Activated naive CD8-positive, alpha-beta T cell treated with anti-CD3 and anti-CD28 coated beads, Interleukin-2, amount 10 ng/mL, durations not matched to agents 7 days and 5 days (primary cell): ENCODE results near the gene PRR5. TPM values are rescaled to one million over a fixed set of nuclear protein-coding genes. Genes with fewer than 3 reads are reported as not detected.

Source experiments
- ATAC-seq: fragments of 150-1000 bp; cut with Tn5 transposase; one replicate; pipeline ENCODE4 v1.10.0; 2021; ENCODE audit warnings: low read depth, moderate library complexity
- POLR2A ChIA-PET: fragments of 350-600 bp; sonication (Branson Sonifier 250); formaldehyde crosslinking; loops from one replicate; lab custom pipeline; 2021; ENCODE audit warnings: antibody characterized with exemption; lab: Charles Lee
- DNase-seq: peaks from one replicate; pipeline ENCODE4 v3.0.0; 2021
- H3K27ac Mint-ChIP-seq: one replicate; pipeline ENCODE4 v1.8.0; 2022; ENCODE audit warnings: mild to moderate bottlenecking, mixed read lengths
- H3K27me3 Mint-ChIP-seq: one replicate; pipeline ENCODE4 v1.8.0; 2022; ENCODE audit warnings: mild to moderate bottlenecking, moderate library complexity, mixed read lengths
- H3K36me3 Mint-ChIP-seq: one replicate; pipeline ENCODE4 v1.8.0; 2021; ENCODE audit warnings: mild to moderate bottlenecking, mixed read lengths
- H3K4me1 Mint-ChIP-seq: one replicate; pipeline ENCODE4 v1.8.0; 2021; ENCODE audit warnings: mixed read lengths
- H3K4me3 Mint-ChIP-seq: one replicate; pipeline ENCODE4 v1.8.0; 2022; ENCODE audit warnings: mild to moderate bottlenecking, moderate library complexity, mixed read lengths
- H3K9me3 Mint-ChIP-seq: one replicate; pipeline ENCODE4 v1.8.0; 2021; ENCODE audit warnings: mixed read lengths
- total RNA-seq, 2 experiments: library from RNA; stranded (reverse); gene quantifications; one replicate each; pipeline ENCODE4 v1.2.3, GENCODE V29; 2021

Gene PRR5
- total RNA-seq, 2 experiments from 2014 or later: 51.5 to 52.3 TPM

GRCh38 chr22:44776605-44777363 lies 74.8 kb downstream of the PRR5 start:
- ATAC-seq: no peak
- POLR2A ChIA-PET: no interaction called here

DNA sequence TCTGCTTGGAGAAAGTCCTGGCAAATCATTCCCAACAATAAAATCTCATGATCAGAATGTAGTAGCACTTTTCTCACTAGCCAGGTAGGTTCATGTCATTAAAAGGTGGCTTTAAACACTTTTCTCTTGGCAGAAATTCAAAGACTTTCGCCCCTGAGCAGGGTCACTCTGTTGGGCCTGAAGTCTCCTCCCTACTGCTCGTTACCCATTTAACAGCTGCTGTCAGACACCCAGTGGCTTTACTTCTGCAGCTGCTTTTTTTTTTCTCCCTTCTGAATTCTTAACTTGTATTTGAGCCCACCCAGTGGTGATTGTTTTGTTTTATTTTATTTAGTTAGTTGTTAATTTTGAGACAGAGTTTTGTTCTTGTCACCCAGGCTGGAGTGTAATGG lies 75.4 kb downstream of the PRR5 start:
- DNase-seq (no peak), ATAC-seq (no peak)
- Mint-ChIP-seq H3K9me3 (peaks cover 5% of the 10 kb centered on the region), H3K27ac (no peak overlapping the region), H3K36me3 (no peaks in the 10 kb centered on the region), H3K27me3 (no peaks in the 10 kb centered on the region), H3K4me3 (no peak overlapping the region), H3K4me1 (no peaks in the 10 kb centered on the region)
- POLR2A ChIA-PET: no interaction called here

More at GRCh38 chr22:44776605-44777363, 74.8 kb downstream of the PRR5 start:
- Mint-ChIP-seq H3K36me3 (no peaks in the 10 kb centered on the region), H3K4me1 (no peaks in the 10 kb centered on the region), H3K4me3 (no peak overlapping the region), H3K27me3 (no peaks in the 10 kb centered on the region), H3K27ac (no peak overlapping the region), H3K9me3 (peaks cover 7% of the 10 kb centered on the region)
- DNase-seq: no peak

- H3K27me3 Mint-ChIP-seq: no peaks in the 10 kb centered on the region
- no peak for DNase-seq
- H3K36me3 Mint-ChIP-seq: no peaks in the 10 kb centered on the region
- H3K9me3 Mint-ChIP-seq: no peaks in the 10 kb centered on the region
- ATAC-seq: no peak
- H3K27ac Mint-ChIP-seq: no peak overlapping the region
- H3K4me3 Mint-ChIP-seq: no peak overlapping the region
- H3K4me1 Mint-ChIP-seq: no peaks in the 10 kb centered on the region
- POLR2A ChIA-PET: no interaction called here
Measured at GRCh38 chr22:44780876-44781449, 79.0 kb downstream of the PRR5 start.

DNA sequence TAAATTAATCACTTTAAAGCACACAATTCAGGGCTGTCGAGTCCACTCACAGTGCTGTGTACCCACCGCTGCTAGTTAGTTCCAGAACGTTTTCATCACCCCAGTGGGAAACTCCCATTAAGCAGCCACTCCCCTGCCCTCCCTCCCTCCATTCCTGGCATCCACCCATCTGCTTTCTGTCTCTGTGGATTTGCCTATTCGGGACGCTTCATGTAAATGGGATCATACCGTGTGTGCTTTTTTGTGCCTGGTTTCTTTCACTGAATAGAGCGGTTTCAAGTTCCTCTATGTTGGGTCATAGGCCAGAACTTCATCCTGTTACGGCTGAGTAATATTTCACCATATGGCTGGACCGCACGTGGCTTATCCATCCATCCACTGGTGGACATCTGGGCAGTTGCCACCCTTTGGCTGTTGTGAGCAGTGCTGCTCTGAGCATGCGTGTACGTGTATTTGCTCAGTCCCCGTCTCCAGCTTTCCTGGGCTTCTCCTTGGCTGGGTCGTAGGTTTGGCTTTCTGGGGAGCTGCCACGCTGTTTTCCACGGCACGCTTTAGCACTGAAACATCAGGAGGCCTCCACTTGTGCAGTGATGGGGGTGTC lies 80.5 kb downstream of the PRR5 start:
- no peak overlapping the region for H3K27ac Mint-ChIP-seq
- no peaks in the 10 kb centered on the region for H3K36me3 Mint-ChIP-seq
- POLR2A ChIA-PET: no interaction called here
- H3K27me3 Mint-ChIP-seq: no peaks in the 10 kb centered on the region
- no peak overlapping the region for H3K4me3 Mint-ChIP-seq
- no peaks in the 10 kb centered on the region for H3K4me1 Mint-ChIP-seq
- no peak for ATAC-seq
- H3K9me3 Mint-ChIP-seq: no peaks in the 10 kb centered on the region
- DNase-seq: no peak

- POLR2A ChIA-PET: no interaction called here
- Mint-ChIP-seq H3K4me3 (no peak overlapping the region), H3K4me1 (no peaks in the 10 kb centered on the region), H3K27ac (no peak overlapping the region), H3K9me3 (no peaks in the 10 kb centered on the region), H3K36me3 (no peaks in the 10 kb centered on the region), H3K27me3 (no peaks in the 10 kb centered on the region)
- no peak for DNase-seq
- no peak for ATAC-seq
Measured at GRCh38 chr22:44783091-44783490, 81.1 kb downstream of the PRR5 start.

GRCh38 chr22:44783581-44783980 lies 81.6 kb downstream of the PRR5 start:
- H3K27ac Mint-ChIP-seq: no peak overlapping the region
- H3K4me3 Mint-ChIP-seq: no peak overlapping the region
- no peaks in the 10 kb centered on the region for H3K36me3 Mint-ChIP-seq
- H3K27me3 Mint-ChIP-seq: no peaks in the 10 kb centered on the region
- no peaks in the 10 kb centered on the region for H3K4me1 Mint-ChIP-seq
- no peaks in the 10 kb centered on the region for H3K9me3 Mint-ChIP-seq
- DNase-seq: no peak
- POLR2A ChIA-PET: no interaction called here
- ATAC-seq: no peak

DNA sequence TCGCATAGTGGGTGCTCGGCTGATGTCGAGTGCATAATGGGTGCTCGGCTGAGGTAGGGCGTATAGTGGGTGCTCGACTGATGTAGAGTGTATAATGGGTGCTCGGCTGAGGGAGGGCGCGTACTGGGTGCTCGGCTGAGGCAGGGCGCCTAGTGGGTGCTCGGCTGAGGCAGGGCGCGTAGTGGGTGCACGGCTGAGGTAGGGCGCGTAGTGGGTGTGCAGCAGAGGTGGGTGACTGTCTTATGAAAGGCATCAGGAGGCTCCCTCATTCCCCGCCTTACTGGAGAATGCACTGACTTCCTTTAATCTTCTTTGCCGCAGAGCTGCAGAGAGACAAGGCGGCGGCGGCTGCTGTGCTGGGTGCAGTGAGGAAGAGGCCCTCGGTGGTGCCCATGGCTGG lies 84.1 kb downstream of the PRR5 start:
- Mint-ChIP-seq H3K9me3 (no peaks in the 10 kb centered on the region), H3K27ac (no peak overlapping the region), H3K4me3 (no peak overlapping the region), H3K4me1 (no peaks in the 10 kb centered on the region), H3K36me3 (no peaks in the 10 kb centered on the region), H3K27me3 (peaks cover 2% of the 10 kb centered on the region)
- DNase-seq (no peak), ATAC-seq (no peak)
- POLR2A ChIA-PET: no interaction called here

- Mint-ChIP-seq H3K36me3 (no peaks in the 10 kb centered on the region), H3K4me1 (no peaks in the 10 kb centered on the region), H3K4me3 (no peak overlapping the region), H3K27me3 (peaks cover 3% of the 10 kb centered on the region), H3K27ac (no peak overlapping the region), H3K9me3 (no peaks in the 10 kb centered on the region)
- ATAC-seq (no peak), DNase-seq (no peak)
- POLR2A ChIA-PET: no interaction called here
Measured at GRCh38 chr22:44786610-44787009, 84.6 kb downstream of the PRR5 start.

Other genes starting within 250 kb of the PRR5 start
- 10 to 100 TPM; 17.3 to 18.5 TPM for gene RTL6, start 204.0 kb upstream of the PRR5 start, total RNA-seq
- gene ARHGAP8, start 50.4 kb downstream of the PRR5 start, total RNA-seq: 1 to 10 TPM; 2.2 to 2.9 TPM